ENCODE results near the gene STOML1.

DNA sequence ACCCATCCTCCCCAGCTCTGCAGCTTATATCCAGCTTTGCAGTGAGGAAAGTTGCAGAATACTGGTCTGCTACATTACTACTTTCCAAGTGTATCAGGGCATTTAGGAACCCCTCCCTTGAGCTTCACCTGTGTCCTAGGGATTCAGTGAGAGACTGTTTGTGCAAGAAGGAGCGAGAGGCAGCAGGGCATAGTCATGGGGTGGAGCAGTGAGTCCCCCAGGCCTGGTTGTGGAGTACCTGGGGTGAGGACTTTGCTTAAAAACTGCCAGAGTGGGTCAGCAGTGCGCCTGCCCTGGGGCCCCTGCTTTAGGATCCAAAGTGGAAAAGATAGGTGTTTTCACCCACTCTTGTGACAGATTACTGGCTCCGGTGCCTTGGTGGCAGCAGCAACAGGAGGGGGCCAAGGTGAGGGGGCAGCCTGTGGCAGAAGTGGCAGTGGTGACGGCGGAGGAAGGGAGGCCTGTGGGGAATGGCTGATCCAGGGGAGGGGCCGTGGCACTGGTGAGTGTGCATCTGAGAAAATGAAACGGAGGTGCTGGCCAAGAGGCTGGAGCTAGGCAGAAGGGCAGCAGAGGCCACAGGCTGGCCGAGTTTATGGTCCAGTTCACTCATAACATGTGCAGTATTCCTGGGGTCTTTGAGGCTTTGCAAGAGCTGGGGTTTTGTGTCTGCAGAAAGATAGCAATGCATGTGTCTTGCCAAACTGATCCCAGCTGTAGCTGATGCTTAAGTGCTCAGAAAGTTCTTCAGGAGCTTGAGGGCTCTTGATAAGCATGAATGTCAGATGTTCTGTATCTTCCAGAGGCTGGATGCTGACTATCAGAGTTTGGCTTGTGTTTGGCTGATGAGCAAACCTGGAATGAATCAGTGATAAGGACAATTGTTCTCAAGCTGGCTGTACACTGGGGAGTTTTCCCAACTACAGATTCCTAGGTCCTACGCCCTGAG is 46.9 kb upstream of the STOML1 start:
- TF ChIP-seq, protein P1, sequence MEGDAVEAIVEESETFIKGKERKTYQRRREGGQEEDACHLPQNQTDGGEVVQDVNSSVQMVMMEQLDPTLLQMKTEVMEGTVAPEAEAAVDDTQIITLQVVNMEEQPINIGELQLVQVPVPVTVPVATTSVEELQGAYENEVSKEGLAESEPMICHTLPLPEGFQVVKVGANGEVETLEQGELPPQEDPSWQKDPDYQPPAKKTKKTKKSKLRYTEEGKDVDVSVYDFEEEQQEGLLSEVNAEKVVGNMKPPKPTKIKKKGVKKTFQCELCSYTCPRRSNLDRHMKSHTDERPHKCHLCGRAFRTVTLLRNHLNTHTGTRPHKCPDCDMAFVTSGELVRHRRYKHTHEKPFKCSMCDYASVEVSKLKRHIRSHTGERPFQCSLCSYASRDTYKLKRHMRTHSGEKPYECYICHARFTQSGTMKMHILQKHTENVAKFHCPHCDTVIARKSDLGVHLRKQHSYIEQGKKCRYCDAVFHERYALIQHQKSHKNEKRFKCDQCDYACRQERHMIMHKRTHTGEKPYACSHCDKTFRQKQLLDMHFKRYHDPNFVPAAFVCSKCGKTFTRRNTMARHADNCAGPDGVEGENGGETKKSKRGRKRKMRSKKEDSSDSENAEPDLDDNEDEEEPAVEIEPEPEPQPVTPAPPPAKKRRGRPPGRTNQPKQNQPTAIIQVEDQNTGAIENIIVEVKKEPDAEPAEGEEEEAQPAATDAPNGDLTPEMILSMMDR (IDR thresholded peaks at IDR 0.05): no peak
- TF ChIP-seq POLR2A (IDR thresholded peaks at IDR 0.05): no peak
